A673 (cell line): Measurements from ENCODE around the gene RNH1.

ENCODE experiments used
- CTCF ChIP-seq: fragments of 300-800, 200-600 bp; sonication (generic); conservative IDR thresholded peaks from 2 replicates; pipeline ENCODE4 v1.5.1; 2017; ENCODE audit warnings: low read depth, mild to moderate bottlenecking, antibody characterized with exemption, low read length, moderate library complexity, mixed read lengths
- EZH2 ChIP-seq: fragments of 200-600 bp; sonication (generic); IDR thresholded peaks from 2 replicates; pipeline ENCODE4 v1.6.1; 2017; ENCODE audit warnings: borderline replicate concordance, low read depth, mild to moderate bottlenecking, mixed read lengths, antibody characterized with exemption, low read length; ENCODE audit not compliant: poor library complexity, severe bottlenecking

GRCh38 chr11:528815-529727 lies 22.0 kb upstream of the RNH1 start:
- TF ChIP-seq CTCF = no peak
- TF ChIP-seq EZH2 = no peak
